ENCODE data around the gene RSU1.

The RSU1 gene

GRCh38 chr10:16822726-16823360, 5.6 kb upstream of the RSU1 start:
- in situ Hi-C loops (cut with MboI; ENCODE audit: low sequenced_read_pairs): no loop called here

- in situ Hi-C loops (cut with MboI; ENCODE audit: low sequenced_read_pairs): no loop called here
Observed at GRCh38 chr10:16822027-16822426, 4.8 kb upstream of the RSU1 start.

- in situ Hi-C loops (cut with MboI; ENCODE audit: low sequenced_read_pairs): no loop called here
Observed at GRCh38 chr10:16820421-16820820, 3.2 kb upstream of the RSU1 start.

- in situ Hi-C loops (cut with MboI; ENCODE audit: low sequenced_read_pairs): no loop called here
Observed at GRCh38 chr10:16820018-16820417, 2.8 kb upstream of the RSU1 start.

GRCh38 chr10:16819436-16819835, 2.2 kb upstream of the RSU1 start:
- in situ Hi-C loops (cut with MboI; ENCODE audit: low sequenced_read_pairs): no loop called here

- in situ Hi-C loops (cut with MboI; ENCODE audit: low sequenced_read_pairs): no loop called here
Observed at GRCh38 chr10:16819026-16819425, 1.8 kb upstream of the RSU1 start.

DNA sequence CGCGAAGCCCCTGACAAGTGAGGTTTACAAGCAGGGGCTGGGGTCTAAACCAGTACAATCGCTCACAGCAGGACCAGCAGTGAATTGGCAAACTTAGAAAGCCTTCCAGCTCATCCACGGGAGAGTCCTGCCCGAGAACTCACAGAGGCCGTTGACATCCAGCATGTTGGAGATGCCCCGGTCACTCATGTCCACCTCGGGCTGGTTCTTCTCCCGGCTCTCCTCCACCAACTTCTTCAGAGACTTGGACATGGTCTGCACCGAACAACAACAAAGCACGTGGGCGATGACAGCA, 447 bp downstream of the RSU1 start:
- in situ Hi-C loops (cut with MboI; ENCODE audit: low sequenced_read_pairs): no loop called here

- in situ Hi-C loops (cut with MboI; ENCODE audit: low sequenced_read_pairs): no loop called here
Observed at GRCh38 chr10:16816171-16816570, 1.1 kb downstream of the RSU1 start.

DNA sequence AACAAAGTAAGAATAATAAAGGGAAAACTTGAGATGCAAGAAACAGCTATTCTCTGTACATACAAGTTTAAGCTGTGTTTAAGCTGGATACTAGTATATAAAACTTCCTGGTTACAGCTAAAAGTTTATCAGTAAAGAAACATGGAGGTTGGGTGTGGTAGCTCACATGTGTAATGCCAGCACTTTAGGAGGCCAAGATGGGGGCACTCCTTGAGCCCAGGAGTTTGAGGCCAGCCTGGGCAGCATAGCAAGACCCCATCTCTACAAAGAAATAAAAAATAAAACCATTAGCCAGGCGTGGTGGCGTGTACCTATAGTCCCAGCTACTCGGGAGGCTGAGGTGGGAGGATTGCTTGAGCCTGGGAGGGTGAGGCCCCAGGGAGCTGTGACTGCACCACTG, 3.2 kb downstream of the RSU1 start:
- in situ Hi-C loops (cut with MboI; ENCODE audit: low sequenced_read_pairs): no loop called here

GRCh38 chr10:16812676-16813075, 4.5 kb downstream of the RSU1 start:
- in situ Hi-C loops (cut with MboI; ENCODE audit: low sequenced_read_pairs): no loop called here

DNA sequence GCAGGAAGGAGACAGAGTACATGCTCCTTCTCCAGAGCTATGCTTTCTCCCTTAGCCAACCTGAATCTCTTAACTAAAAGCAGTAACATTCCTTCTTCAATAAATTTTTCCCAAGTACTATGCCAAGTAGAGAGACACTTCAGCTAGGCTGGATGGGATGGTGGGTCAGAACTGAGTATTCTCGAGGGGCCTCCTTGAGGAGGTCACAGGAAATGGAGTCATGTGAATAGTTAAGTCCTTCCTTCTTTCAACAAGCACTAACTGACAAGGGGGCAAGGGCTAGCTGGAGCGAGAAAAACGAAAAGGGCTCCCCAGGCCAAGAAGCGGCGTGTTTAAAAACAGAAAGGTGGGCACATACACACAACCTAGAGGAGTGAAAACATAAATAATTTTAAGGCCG, 5.5 kb downstream of the RSU1 start:
- in situ Hi-C loops (cut with MboI; ENCODE audit: low sequenced_read_pairs): no loop called here

DNA sequence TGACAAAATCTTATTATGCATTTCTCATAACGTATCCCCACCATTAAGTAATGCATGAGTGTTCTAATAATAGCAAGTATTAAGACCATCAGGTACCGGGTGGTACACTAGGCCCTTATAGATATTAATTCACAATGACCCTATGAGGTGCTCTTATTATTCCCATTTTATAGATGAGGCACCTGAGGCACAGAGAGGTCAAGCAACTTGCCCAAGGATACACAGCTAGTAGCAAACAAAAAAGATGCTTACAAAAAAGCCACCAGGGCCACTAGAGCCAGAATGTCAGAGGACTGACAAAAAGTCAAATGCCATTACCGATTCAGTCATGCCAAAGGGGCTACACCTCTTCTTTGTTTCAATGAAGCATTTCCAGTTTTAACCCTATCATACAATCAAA, 5.9 kb downstream of the RSU1 start:
- in situ Hi-C loops (cut with MboI; ENCODE audit: low sequenced_read_pairs): no loop called here

GRCh38 chr10:16809074-16809718, 8.0 kb downstream of the RSU1 start:
- in situ Hi-C loops (cut with MboI; ENCODE audit: low sequenced_read_pairs): no loop called here

DNA sequence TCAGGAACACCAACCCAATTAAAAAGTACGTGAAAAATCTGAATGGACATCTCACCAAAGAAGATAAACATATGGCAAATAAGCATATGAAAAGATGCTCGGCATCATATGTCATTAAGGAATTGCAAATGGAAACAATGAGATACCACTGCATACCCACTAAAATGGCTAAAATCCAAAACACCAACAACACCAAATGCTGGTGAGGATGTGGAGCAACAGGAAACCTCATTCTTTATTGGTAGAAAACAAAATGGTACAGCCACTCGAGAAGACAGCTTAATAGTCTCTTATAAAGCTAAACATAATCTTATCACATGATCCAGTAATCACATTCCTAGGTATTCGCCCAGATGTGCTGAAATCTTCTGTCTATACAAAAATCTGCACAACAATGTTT, 13.1 kb downstream of the RSU1 start:
- in situ Hi-C loops (cut with MboI; ENCODE audit: low sequenced_read_pairs): no loop called here

GRCh38 chr10:16803464-16803863, 13.8 kb downstream of the RSU1 start:
- in situ Hi-C loops (cut with MboI; ENCODE audit: low sequenced_read_pairs): no loop called here

GRCh38 chr10:16799621-16800020, 17.6 kb downstream of the RSU1 start:
- in situ Hi-C loops (cut with MboI; ENCODE audit: low sequenced_read_pairs): no loop called here

- in situ Hi-C loops (cut with MboI; ENCODE audit: low sequenced_read_pairs): no loop called here
Observed at GRCh38 chr10:16798571-16798970, 18.7 kb downstream of the RSU1 start.

DNA sequence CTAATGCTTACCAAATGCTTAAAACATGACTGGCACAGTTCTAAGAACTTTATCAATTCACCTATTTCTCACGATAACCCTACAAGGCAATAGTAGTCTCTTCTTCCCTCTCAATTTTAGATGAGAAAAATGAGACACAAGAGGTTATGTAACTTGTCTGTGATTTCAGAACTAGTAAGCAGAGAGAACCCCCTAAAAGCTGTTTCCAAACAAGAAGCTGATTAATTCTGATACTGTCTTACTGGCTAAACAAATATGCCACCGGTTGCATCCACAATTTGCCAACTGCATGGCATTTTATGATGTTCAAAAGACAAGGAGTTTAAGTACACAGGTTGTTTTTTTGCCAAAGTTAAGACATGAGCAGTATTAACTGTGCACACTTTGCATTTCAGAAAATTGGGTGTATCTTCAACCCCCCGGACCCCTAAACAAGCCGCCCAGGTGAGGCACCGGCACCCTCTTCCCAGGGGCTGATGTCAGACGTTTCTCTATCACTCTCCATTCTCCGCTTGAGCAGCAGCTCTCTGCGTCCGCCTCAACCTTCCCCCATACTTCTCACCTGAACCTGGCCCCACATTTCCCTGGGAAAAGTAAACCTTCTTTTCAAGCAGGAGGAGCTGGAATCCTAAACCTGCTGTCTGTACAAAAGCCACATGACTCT, 21.7 kb downstream of the RSU1 start:
- in situ Hi-C loops (cut with MboI; ENCODE audit: low sequenced_read_pairs): no loop called here

GRCh38 chr10:16794005-16794404, 23.2 kb downstream of the RSU1 start:
- in situ Hi-C loops (cut with MboI; ENCODE audit: low sequenced_read_pairs): no loop called here

DNA sequence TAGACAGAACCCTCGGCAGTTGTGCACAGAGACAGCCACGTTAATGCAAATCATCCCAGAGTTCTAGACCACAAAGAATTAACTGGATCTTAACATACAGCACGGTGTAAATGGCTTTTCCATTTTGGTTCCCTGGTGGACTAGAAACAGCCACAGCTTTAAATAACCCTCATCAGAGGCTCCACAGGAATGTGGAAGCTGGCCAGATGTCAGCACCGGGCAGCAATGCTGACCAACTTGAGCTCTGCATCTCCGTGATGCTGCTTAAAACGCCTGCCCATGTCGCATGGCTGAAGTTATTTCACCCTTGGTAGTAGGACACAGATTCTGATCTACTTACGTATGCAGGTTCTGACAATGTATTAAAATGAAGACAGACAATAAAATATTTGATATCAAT, 24.5 kb downstream of the RSU1 start:
- in situ Hi-C loops (cut with MboI; ENCODE audit: low sequenced_read_pairs): no loop called here

DNA sequence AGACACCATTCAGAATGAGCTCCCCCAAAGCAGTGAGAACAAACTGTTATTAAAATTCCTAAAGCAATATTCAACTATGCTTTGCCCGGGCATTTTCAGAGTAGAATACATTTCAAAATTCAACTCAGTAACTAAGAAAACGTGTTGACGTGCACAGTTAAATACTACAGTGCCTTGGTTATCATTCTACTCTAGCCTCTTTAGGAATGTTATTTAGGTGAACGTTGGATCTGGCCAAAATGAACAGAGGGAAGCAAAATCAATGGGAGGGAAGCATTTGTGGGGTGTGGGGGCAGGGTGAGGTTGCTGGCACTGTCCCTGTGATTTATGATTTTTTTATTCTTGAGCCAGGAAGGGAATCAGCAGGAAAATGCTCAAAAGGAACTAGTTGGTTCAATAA, 27.5 kb downstream of the RSU1 start:
- in situ Hi-C loops (cut with MboI; ENCODE audit: low sequenced_read_pairs): no loop called here

GRCh38 chr10:16789261-16789660, 28.0 kb downstream of the RSU1 start:
- in situ Hi-C loops (cut with MboI; ENCODE audit: low sequenced_read_pairs): no loop called here

GRCh38 chr10:16788778-16789177, 28.4 kb downstream of the RSU1 start:
- in situ Hi-C loops (cut with MboI; ENCODE audit: low sequenced_read_pairs): no loop called here
